OCI-LY1 (cell line): ENCODE data around the gene SIGLEC6.

Experiments
- H2AFZ ChIP-seq: fragments of 200-600 bp; sonication (generic), shearing (Covaris generic); 2 replicates; pipeline ENCODE4 v1.6.0; 2014; ENCODE audit warnings: antibody characterized with exemption, mild to moderate bottlenecking, low read length
- H3F3A ChIP-seq: fragments of 200-600 bp; sonication (generic), shearing (Covaris generic); 2 replicates; pipeline ENCODE4 v1.6.0; 2014; ENCODE audit warnings: mild to moderate bottlenecking, antibody characterized with exemption, low read length, moderate library complexity; ENCODE audit not compliant: insufficient read depth
- H3K27ac ChIP-seq: fragments of 200-600 bp; sonication (generic); 2 replicates; pipeline ENCODE4 v1.5.1; 2014; ENCODE audit warnings: low read length, mixed run types, mild to moderate bottlenecking, low read depth; ENCODE audit not compliant: poor library complexity, severe bottlenecking
- H3K27me3 ChIP-seq: fragments of 200-600 bp; sonication (generic); 2 replicates; pipeline ENCODE4 v1.6.0; 2014; ENCODE audit warnings: antibody characterized with exemption, mild to moderate bottlenecking, low read length, moderate library complexity; ENCODE audit not compliant: insufficient read depth
- H3K36me3 ChIP-seq: fragments of 200-600 bp; sonication (generic); 2 replicates; pipeline ENCODE4 v1.6.1; 2014; ENCODE audit warnings: mild to moderate bottlenecking, antibody characterized with exemption, low read length, moderate library complexity, mixed read lengths; ENCODE audit not compliant: insufficient read depth
- H3K4me1 ChIP-seq: fragments of 200-600 bp; sonication (generic); 2 replicates; pipeline ENCODE4 v1.5.1; 2014; ENCODE audit warnings: mild to moderate bottlenecking, low read length, moderate library complexity; ENCODE audit not compliant: insufficient read depth, severe bottlenecking
- H3K4me2 ChIP-seq: fragments of 200-600 bp; sonication (generic), shearing (Covaris generic); 2 replicates; pipeline ENCODE4 v1.6.1; 2014; ENCODE audit warnings: low read length
- H3K4me3 ChIP-seq: fragments of 200-600 bp; sonication (generic); 2 replicates; pipeline ENCODE4 v1.5.1; 2014; ENCODE audit warnings: low read length, low read depth, mild to moderate bottlenecking, mixed read lengths; ENCODE audit not compliant: poor library complexity, severe bottlenecking
- H3K79me2 ChIP-seq: fragments of 200-600 bp; shearing (Covaris generic); 2 replicates; pipeline ENCODE4 v1.6.1; 2016; ENCODE audit warnings: mixed run types, low read length, mixed read lengths; ENCODE audit not compliant: insufficient read depth
- H3K9ac ChIP-seq: fragments of 200-600 bp; sonication (generic), shearing (Covaris generic); 2 replicates; pipeline ENCODE4 v1.6.1; 2014; ENCODE audit warnings: mild to moderate bottlenecking, low read length, mixed read lengths
- H3K9me2 ChIP-seq: fragments of 200-600 bp; sonication (generic), shearing (Covaris generic); 2 replicates; pipeline ENCODE4 v1.6.1; 2014; ENCODE audit warnings: low read depth, mild to moderate bottlenecking, low read length, mixed read lengths
- H3K9me3 ChIP-seq: fragments of 200-600 bp; shearing (Covaris generic); 2 replicates; pipeline ENCODE4 v1.6.1; 2014; ENCODE audit warnings: low read length, mixed read lengths
- H4K20me1 ChIP-seq: fragments of 200-600 bp; sonication (generic), shearing (Covaris generic); 2 replicates; pipeline ENCODE4 v1.6.0; 2016; ENCODE audit warnings: mild to moderate bottlenecking, low read length; ENCODE audit not compliant: insufficient read depth
- CTCF ChIP-seq: fragments of 200-600 bp; sonication (generic), shearing (Covaris generic); IDR thresholded peaks from 2 replicates; pipeline ENCODE4 v1.5.1; 2017; ENCODE audit warnings: mild to moderate bottlenecking, antibody characterized with exemption, low read length, moderate library complexity, mixed read lengths
- EZH2 ChIP-seq: fragments of 200-600 bp; sonication (generic), shearing (Covaris generic); IDR thresholded peaks from 2 replicates; pipeline ENCODE4 v1.8.0; 2017; ENCODE audit warnings: borderline replicate concordance, mixed run types, mild to moderate bottlenecking, antibody characterized with exemption, low read length, moderate library complexity, mixed read lengths

The SIGLEC6 gene

GRCh38 chr19:51525651-51526050 is 5.8 kb downstream of the SIGLEC6 start:
- TF ChIP-seq EZH2 = no peak
- TF ChIP-seq CTCF = no peak
- H3F3A ChIP-seq = no peaks in the 10 kb centered on the region

GRCh38 chr19:51524666-51525264 is 6.7 kb downstream of the SIGLEC6 start:
- Histone ChIP-seq H3K9ac (no peak overlapping the region), H2AFZ (no peak overlapping the region), H3K4me3 (no peak overlapping the region), H3K36me3 (no peaks in the 10 kb centered on the region), H3K9me2 (no peaks in the 10 kb centered on the region), H3K79me2 (no peaks in the 10 kb centered on the region), H3K4me2 (no peak overlapping the region), H3K27ac (no peak overlapping the region), H3K4me1 (no peaks in the 10 kb centered on the region), H4K20me1 (no peaks in the 10 kb centered on the region), H3K9me3 (no peaks in the 10 kb centered on the region), H3K27me3 (peaks cover 6% of the 10 kb centered on the region; the same call in 1 of the 2 replicates), H3F3A (no peaks in the 10 kb centered on the region)
- TF ChIP-seq EZH2 (no peak), CTCF (no peak)

More at GRCh38 chr19:51525651-51526050, 5.8 kb downstream of the SIGLEC6 start:
- H3K4me1 ChIP-seq = no peaks in the 10 kb centered on the region
- peaks cover 6% of the 10 kb centered on the region; the same call in 1 of the 2 replicates for H3K27me3 ChIP-seq
- no peak overlapping the region for H2AFZ ChIP-seq
- no peak overlapping the region for H3K27ac ChIP-seq
- H3K4me3 ChIP-seq = no peak overlapping the region
- H3K36me3 ChIP-seq = no peaks in the 10 kb centered on the region
- H3K9me2 ChIP-seq = no peaks in the 10 kb centered on the region
- H3K9ac ChIP-seq = no peak overlapping the region
- H3K9me3 ChIP-seq = no peaks in the 10 kb centered on the region
- no peaks in the 10 kb centered on the region for H3K79me2 ChIP-seq
- no peaks in the 10 kb centered on the region for H4K20me1 ChIP-seq
- no peak overlapping the region for H3K4me2 ChIP-seq

GRCh38 chr19:51521781-51522180 is 9.7 kb downstream of the SIGLEC6 start:
- no peak overlapping the region for H3K9ac ChIP-seq
- H2AFZ ChIP-seq = no peak overlapping the region
- no peak for TF ChIP-seq EZH2
- no peak for TF ChIP-seq CTCF
- no peaks in the 10 kb centered on the region for H3F3A ChIP-seq
- H3K4me3 ChIP-seq = no peak overlapping the region
- no peaks in the 10 kb centered on the region for H3K36me3 ChIP-seq
- H3K4me1 ChIP-seq = no peaks in the 10 kb centered on the region
- no peak overlapping the region for H3K4me2 ChIP-seq
- no peak overlapping the region for H3K27ac ChIP-seq
- H3K9me3 ChIP-seq = no peaks in the 10 kb centered on the region
- H3K79me2 ChIP-seq = no peaks in the 10 kb centered on the region
- H3K27me3 ChIP-seq = no peaks in the 10 kb centered on the region
- no peaks in the 10 kb centered on the region for H3K9me2 ChIP-seq
- no peaks in the 10 kb centered on the region for H4K20me1 ChIP-seq
